Activated T-cell treated with anti-CD3 and anti-CD28 coated beads, Interleukin-2, amount 50 U/mL, for 72 hours (primary cell): ENCODE results near the gene EXOC4. TPM values are rescaled to one million over a fixed set of nuclear protein-coding genes. Genes with fewer than 3 reads are reported as not detected.
A peak's percentile ranks its signal among the peaks of the same experiment; 100 is the strongest.

Experiments
- ATAC-seq, 2 donors: fragments of 150-1000 bp; cut with Tn5 transposase; replicated peaks in 1 of 2; 2 replicates each; pipeline ENCODE4 v1.10.0; 2021; ENCODE audit warnings: moderate library complexity in 2 of 2, mild to moderate bottlenecking in 1 of 2
- DNase-seq, 2 donors: peaks; one replicate each; pipeline ENCODE4 v3.0.0; 2021 to 2022; ENCODE audit warnings: mixed read lengths in 1 of 2
- H3K27ac Mint-ChIP-seq: one replicate; pipeline ENCODE4 v1.8.0; 2022; ENCODE audit warnings: mild to moderate bottlenecking, moderate library complexity, mixed read lengths
- H3K27me3 Mint-ChIP-seq: one replicate; pipeline ENCODE4 v1.8.0; 2022; ENCODE audit warnings: low read depth, mixed read lengths
- H3K36me3 Mint-ChIP-seq, 2 donors: one replicate each; pipeline ENCODE4 v1.8.0; 2022; ENCODE audit warnings: mixed read lengths in 2 of 2, mild to moderate bottlenecking in 1 of 2; ENCODE audit not compliant: insufficient read depth in 2 of 2
- H3K4me1 Mint-ChIP-seq: one replicate; pipeline ENCODE4 v1.8.0; 2022; ENCODE audit warnings: low read depth, mixed read lengths
- H3K4me3 Mint-ChIP-seq, 2 donors: one replicate each; pipeline ENCODE4 v1.8.0; 2022; ENCODE audit warnings: mild to moderate bottlenecking in 2 of 2, mixed read lengths in 2 of 2, moderate library complexity in 2 of 2
- H3K9me3 Mint-ChIP-seq, 2 donors: one replicate each; pipeline ENCODE4 v1.8.0; 2022; ENCODE audit warnings: mixed read lengths in 2 of 2
- total RNA-seq, 2 donors: library from RNA; stranded (reverse); gene quantifications; one replicate each; pipeline ENCODE4 v1.2.3, GENCODE V29; 2022

EXOC4 gene
- total RNA-seq, 2 donors from 2014 or later: 74.1 to 76.3 TPM

DNA sequence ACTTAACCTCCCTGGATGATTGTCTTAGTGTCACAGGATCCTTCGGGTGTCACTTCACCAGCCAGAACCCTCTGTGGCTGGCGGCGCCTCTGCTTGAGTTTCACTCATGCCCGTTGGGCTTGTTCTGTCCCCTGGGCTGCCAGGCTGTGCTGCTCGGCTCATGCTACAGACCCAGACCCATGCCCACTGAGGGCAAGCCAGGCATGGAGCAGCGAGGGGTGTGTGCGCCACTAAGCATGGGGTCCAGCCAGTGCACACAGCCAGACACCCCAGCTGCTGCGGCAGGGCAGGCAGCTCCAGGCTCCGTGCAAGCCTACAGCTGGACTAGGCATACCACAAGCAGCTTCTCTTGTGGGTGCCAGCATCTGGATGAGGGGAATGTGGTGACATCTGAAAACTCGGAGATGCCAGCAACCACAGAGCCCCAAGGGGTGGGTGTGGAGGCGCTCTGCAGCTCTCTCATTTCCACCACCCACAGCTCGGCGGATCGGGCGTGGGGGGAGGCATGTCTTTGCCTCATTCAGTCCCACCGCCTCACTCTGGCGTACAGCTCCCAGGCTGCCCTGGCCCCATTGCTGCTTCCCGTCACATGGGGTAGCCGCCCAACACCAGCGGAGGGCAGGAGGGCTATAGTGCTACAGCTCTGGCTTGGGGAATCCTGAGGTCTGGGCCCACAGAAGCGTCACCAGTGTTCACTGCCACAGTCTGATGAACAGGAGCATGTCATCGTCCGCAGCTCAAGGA is 604.7 kb downstream of the EXOC4 start:
- Mint-ChIP-seq H3K27me3 (no peaks in the 10 kb centered on the region), H3K9me3 (no peaks in the 10 kb centered on the region), H3K27ac (no peak overlapping the region), H3K36me3 (peaks cover 0 to 1% of the 10 kb centered on the region in 2 donors), H3K4me1 (no peaks in the 10 kb centered on the region), H3K4me3 (no peak overlapping the region)
- no peak for ATAC-seq
- DNase-seq: no peak

DNA sequence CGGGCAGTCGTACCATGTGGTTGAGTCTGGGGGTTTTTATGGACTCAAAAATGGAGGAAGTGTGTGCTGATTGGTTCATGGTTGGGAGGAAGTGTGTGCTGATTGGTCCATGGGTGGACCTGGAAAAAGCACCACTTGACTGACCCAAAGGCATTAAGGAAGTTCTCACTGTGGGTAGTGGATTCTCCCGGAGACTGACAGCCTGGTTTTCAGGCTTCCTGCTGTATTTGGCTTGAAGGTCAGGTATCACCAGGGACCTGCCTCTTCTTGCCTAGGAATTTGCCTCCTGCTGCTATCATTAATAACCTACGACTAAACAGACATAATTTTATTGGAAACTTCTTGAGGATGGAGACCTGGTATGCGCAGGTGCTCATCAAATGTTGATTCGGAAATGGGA is 605.4 kb downstream of the EXOC4 start:
- no peaks in the 10 kb centered on the region for H3K27me3 Mint-ChIP-seq
- H3K36me3 Mint-ChIP-seq: peaks cover 0 to 1% of the 10 kb centered on the region in 2 donors
- no peak overlapping the region for H3K4me3 Mint-ChIP-seq
- no peaks in the 10 kb centered on the region for H3K4me1 Mint-ChIP-seq
- DNase-seq: no peak
- no peak overlapping the region for H3K27ac Mint-ChIP-seq
- no peak for ATAC-seq
- H3K9me3 Mint-ChIP-seq: no peaks in the 10 kb centered on the region

DNA sequence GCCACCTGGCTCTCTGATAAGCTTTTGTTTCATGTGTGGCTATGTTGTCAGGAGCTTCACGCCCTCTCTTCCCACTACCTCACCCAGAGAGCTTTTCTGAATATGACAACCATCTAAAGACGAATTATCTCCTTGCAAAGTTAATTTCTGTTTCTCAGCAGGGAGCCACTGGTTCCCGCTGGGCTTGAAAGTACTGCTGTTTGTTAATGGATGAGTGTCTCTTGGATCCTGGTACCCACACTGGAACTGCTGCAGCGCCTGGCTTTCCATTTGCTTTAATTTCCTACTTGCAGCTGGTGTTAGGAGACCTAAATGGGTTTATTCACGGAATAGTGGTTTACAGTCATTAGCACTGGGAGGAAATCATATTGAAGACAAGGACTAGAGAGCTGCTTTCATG is 606.4 kb downstream of the EXOC4 start:
- Mint-ChIP-seq H3K27me3 (no peaks in the 10 kb centered on the region), H3K36me3 (peaks cover 0 to 1% of the 10 kb centered on the region in 2 donors), H3K9me3 (no peaks in the 10 kb centered on the region), H3K27ac (no peak overlapping the region), H3K4me1 (no peaks in the 10 kb centered on the region), H3K4me3 (no peak overlapping the region)
- ATAC-seq: no peak
- no peak for DNase-seq

DNA sequence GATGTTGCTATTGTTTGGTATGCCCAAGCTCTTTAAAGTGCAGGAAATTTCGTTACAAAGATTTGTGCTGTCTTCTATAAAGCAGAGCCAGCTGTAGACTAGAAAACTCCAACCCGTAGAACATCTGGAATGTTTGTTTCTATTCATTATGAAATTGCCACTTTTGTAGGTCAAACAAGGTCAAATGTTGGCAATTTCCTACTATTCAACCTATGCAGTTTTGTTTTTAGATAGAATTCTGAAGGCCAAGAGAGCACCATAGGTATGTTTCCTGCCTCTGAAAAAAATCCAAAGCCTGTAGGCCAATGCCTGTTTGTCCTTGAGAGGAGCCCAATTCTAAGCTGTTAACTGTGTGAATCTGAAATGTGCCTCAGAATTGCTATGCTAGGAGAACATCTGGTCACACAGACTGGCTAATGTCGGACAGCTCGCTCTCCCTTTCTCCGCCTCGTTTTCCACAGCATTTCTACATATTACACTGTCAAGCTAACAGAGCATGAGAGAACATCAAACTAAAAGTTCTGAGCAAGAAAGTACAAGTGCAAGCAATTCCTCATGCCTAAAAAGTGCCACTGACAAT is 607.1 kb downstream of the EXOC4 start:
- Mint-ChIP-seq H3K36me3 (peaks cover 0 to 1% of the 10 kb centered on the region in 2 donors), H3K4me1 (no peaks in the 10 kb centered on the region), H3K27me3 (no peaks in the 10 kb centered on the region), H3K4me3 (no peak overlapping the region), H3K9me3 (no peaks in the 10 kb centered on the region), H3K27ac (no peak overlapping the region)
- DNase-seq (no peak), ATAC-seq (no peak)

DNA sequence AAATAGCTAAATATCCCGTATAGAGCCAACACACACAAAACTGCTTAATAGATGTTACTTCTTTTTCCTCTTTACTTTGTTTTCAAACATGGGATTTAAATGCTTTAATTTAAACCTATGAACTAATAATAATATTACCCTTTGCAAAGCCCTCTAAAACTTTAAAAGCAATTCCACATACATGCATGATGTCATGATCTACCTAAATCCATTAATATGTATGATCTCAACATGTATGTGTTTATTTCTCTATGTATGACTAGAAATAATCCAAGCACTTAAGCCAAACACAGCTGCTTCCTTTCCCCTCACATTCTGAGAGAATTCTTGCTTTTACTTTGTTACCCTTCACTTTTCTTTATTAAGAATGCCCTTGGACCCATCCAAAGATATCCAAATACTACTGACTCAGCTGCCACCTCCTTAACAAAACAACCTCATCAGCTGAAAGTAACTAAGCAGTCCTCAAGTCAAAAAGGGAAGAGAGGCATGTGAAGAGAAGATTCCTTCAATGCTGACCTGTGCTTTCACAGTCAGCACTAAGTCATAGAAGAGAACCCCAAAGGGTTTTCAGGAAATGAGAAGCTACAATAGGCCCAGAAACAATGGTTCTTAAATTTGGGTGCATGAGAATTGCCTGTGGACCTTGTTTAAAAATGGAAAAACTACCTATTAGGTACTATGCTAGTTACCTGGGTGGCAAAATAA is 607.9 kb downstream of the EXOC4 start:
- ATAC-seq (no peak), DNase-seq (no peak)
- Mint-ChIP-seq H3K4me3 (no peak overlapping the region), H3K27ac (no peak overlapping the region), H3K4me1 (no peaks in the 10 kb centered on the region), H3K27me3 (no peaks in the 10 kb centered on the region), H3K36me3 (peaks cover 0 to 1% of the 10 kb centered on the region in 2 donors), H3K9me3 (no peaks in the 10 kb centered on the region)

DNA sequence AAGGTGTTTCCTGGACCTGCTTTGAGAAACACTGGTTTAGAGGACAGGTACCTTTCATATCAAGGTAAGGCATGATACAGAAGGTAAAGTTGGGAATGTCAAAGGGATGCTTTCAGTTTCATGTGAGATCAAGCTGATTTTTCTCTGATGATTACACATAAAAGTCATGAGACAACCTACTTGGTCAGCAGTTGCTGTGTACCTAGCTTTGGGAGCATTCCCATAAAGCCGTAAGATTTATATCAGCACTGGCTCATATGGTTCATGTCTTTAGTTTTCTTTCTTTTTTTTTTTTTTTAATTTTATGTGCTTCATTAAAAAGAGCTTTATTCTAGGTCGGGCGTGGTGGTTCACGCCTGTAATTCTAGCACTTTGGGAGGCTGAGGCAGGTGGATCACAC is 609.0 kb downstream of the EXOC4 start:
- Mint-ChIP-seq H3K4me1 (no peaks in the 10 kb centered on the region), H3K27me3 (no peaks in the 10 kb centered on the region), H3K4me3 (no peak overlapping the region), H3K9me3 (no peaks in the 10 kb centered on the region), H3K36me3 (peaks cover 0 to 1% of the 10 kb centered on the region in 2 donors), H3K27ac (no peak overlapping the region)
- DNase-seq (no peak), ATAC-seq (no peak)

DNA sequence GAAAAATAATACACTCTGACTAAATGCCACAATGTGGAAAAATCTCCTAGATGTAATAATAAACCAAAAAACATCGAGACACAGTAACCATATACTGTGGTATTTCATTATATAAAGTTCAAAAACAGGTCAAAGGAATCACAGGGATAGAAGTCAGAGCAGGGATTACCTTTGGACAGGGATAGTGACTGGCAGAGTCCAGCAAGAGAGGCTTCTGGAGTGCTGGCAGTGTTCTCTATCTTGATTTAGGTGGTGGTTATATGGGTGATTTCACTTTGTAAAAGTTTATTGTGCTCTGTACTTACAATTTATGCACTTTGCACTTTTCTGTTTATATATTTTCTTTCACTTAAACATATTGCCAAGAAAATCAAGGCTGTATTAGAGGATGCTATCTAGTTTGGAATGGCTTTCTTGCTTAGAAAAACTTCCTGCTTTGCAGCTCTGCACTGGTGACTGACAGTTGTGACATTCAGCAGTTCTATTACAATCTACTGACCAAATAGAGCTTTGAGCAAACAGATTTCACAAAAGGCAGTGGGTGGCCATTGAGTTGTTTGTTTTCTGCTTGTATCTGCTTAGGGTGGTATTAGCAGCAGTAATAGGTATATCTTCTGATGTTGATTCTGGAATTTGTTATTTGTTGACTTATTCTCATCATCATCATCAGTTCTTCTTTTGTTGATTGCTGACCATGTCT is 610.6 kb downstream of the EXOC4 start:
- Mint-ChIP-seq H3K36me3 (peaks cover 0 to 1% of the 10 kb centered on the region in 2 donors), H3K27ac (no peak overlapping the region), H3K27me3 (no peaks in the 10 kb centered on the region), H3K9me3 (no peaks in the 10 kb centered on the region), H3K4me3 (no peak overlapping the region), H3K4me1 (no peaks in the 10 kb centered on the region)
- ATAC-seq: no peak
- no peak for DNase-seq

DNA sequence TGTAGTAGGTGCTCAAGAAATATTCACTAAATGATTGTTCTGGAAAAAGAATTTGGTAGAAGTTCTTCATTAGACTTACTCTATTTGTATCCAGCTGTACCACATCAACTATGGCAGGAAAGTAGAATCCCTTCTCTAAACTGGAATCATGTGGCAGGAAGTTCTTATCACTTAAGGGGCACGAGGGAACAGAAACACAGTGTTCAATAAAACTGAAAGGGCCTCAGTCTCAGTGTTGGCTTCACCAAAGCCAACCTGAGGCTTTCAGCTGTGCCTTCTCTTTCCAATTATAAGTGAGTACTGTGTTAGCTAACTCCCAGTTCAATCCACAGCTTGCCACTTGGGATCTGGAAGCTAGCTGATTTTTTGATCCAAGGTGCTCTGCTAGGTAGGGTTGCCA is 616.7 kb downstream of the EXOC4 start:
- no peaks in the 10 kb centered on the region for H3K9me3 Mint-ChIP-seq

DNA sequence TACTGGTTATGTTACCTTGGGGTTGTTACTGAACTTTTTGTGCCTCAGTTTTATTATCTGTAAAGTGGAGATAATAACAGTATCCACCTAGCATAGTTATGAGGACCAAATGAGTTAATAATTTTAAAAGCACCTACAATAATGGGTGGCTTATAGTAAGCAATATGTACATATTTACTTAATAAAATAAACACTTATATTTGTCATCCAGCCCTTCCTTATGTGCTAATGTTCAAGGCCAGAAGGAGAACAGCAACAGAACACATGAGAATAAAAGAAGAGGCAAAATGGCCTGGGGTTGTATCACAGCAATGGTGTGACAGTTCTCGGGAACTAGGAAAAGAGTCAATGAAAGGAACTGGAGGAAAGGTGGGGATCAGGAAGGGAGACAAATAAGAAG is 618.9 kb downstream of the EXOC4 start:
- peaks cover 2% of the 10 kb centered on the region in 2 donors for H3K36me3 Mint-ChIP-seq
- H3K27me3 Mint-ChIP-seq: no peaks in the 10 kb centered on the region
- ATAC-seq: no peak
- no peaks in the 10 kb centered on the region for H3K9me3 Mint-ChIP-seq
- peaks cover 44% of the 10 kb centered on the region for H3K4me1 Mint-ChIP-seq
- DNase-seq: no peak
- no peak overlapping the region for H3K4me3 Mint-ChIP-seq
- no peak overlapping the region for H3K27ac Mint-ChIP-seq

More for the DNA sequence above, 616.7 kb downstream of the EXOC4 start:
- Mint-ChIP-seq H3K27me3 (no peaks in the 10 kb centered on the region), H3K4me3 (no peak overlapping the region), H3K4me1 (peaks cover 40% of the 10 kb centered on the region), H3K27ac (no peak overlapping the region), H3K36me3 (peaks cover 2% of the 10 kb centered on the region in 2 donors)
- ATAC-seq (no peak), DNase-seq (no peak)

DNA sequence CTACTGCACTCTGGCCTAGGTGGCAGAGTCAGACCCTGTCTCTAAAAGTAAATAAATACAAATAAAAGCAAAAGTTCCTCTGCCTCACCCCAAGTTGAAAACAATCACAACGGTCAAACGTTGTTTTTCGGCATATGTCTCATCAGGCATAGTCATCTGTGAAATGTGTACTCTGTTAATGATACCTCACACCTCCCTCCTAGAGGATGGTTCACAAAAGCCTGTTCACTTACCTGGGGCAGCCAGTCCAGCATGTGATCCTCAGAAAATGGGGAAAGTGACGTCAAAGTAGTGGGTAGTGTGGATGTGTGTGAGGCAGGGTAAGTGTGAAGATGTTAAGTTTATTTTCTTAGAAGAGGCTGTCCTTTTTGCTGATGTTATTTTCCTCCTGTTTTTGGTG is 620.3 kb downstream of the EXOC4 start:
- Mint-ChIP-seq H3K4me3 (peak overlapping the region in 1 of 2 donors; percentile 51), H3K27ac (no peak overlapping the region)
- no peak for DNase-seq

DNA sequence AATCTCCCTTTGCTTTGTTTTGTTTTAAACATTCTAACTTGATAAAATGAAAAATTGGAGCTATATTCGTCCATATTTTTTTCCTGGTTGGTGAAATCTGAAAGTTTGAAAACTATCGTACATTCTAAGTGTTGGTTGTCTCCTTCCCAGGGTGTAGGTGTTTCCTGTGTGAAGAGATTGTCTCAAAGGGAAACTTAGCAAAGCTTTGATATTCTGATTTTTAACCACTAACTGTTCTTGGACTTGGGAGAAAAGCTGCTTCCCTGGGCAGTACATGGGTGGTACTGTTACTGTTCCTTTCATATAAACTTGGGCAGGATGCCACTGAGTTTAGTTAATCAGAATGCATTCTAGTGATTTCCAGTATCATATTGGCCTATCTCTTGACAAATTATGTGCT is 620.8 kb downstream of the EXOC4 start:
- no peaks in the 10 kb centered on the region for H3K9me3 Mint-ChIP-seq
- ATAC-seq: peak in 1 of 2 donors; percentile 25
- no peaks in the 10 kb centered on the region for H3K27me3 Mint-ChIP-seq
- DNase-seq: no peak
- H3K4me1 Mint-ChIP-seq: peaks cover 44% of the 10 kb centered on the region
- peak overlapping the region in 1 of 2 donors; percentile 51 for H3K4me3 Mint-ChIP-seq
- H3K27ac Mint-ChIP-seq: no peak overlapping the region
- H3K36me3 Mint-ChIP-seq: peaks cover 2% of the 10 kb centered on the region in 2 donors

More for the DNA sequence above, 620.3 kb downstream of the EXOC4 start:
- Mint-ChIP-seq H3K36me3 (peaks cover 2% of the 10 kb centered on the region in 2 donors), H3K27me3 (no peaks in the 10 kb centered on the region), H3K4me1 (peaks cover 44% of the 10 kb centered on the region), H3K9me3 (no peaks in the 10 kb centered on the region)
- peak in 1 of 2 donors; percentile 54 for ATAC-seq

DNA sequence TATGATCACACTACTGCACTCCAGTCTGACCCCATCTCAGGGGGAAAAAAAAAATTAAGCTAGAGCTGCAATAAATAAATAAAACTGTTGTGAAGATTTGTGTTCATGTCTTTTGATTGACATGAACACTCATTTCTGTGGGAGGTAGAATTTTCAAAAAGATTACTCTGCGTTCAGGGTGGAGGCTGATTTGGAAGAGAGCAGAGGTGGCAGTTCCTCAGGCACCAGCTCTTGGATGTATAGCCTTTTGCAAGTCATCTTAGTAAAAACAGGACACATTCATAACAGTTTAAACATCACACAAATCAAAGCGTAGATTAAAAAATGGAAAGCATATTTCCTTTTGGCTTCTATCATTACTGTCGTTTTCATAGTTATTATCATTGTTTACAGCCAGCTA is 630.7 kb downstream of the EXOC4 start:
- Mint-ChIP-seq H3K27me3 (no peaks in the 10 kb centered on the region), H3K4me3 (no peak overlapping the region), H3K4me1 (no peaks in the 10 kb centered on the region), H3K9me3 (peaks cover 0 to 2% of the 10 kb centered on the region in 2 donors), H3K27ac (no peak overlapping the region), H3K36me3 (peaks cover 0 to 1% of the 10 kb centered on the region in 2 donors)
- ATAC-seq (no peak), DNase-seq (no peak)

DNA sequence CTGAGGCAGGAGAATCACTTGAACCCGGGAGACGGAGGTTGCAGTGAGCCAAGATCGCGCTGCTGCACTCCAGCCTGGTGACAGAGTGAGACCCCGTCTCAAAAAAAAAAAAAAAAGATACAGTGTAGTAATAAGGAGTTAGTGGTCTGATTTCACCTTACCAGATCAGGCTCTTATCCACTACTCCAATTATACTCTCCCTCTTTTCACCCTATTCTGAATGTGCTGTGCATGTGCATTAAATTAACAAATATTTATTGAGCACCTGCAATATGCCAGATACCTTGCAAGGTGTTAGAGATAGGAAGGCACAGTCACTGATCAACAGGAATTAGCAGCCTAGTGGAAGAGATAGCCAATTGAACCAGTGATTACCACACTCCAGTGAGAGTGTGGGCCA is 632.3 kb downstream of the EXOC4 start:
- no peak overlapping the region for H3K27ac Mint-ChIP-seq
- H3K27me3 Mint-ChIP-seq: no peaks in the 10 kb centered on the region
- ATAC-seq (no peak), DNase-seq (no peak)
- no peaks in the 10 kb centered on the region for H3K4me1 Mint-ChIP-seq
- H3K36me3 Mint-ChIP-seq: no peaks in the 10 kb centered on the region
- no peak overlapping the region for H3K4me3 Mint-ChIP-seq
- H3K9me3 Mint-ChIP-seq: peaks cover 0 to 2% of the 10 kb centered on the region in 2 donors
